Motor neuron (in vitro differentiated cells): ENCODE data around the gene CIITA. TPM values are rescaled to one million over a fixed set of nuclear protein-coding genes. Genes with fewer than 3 reads are reported as not detected.
"Not testable (repeated sequence)": the region's sequence is repeated elsewhere in the genome, so short reads cannot be mapped to it uniquely, and the experiment has no call there.

Experiments
- ATAC-seq, 8 experiments: fragments of 200-7000 bp; cut with Tn5 transposase; replicated peaks in 6 of 8; 2 replicates each; pipeline ENCODE4 v1.8.0; 2021; ENCODE audit warnings: mild to moderate bottlenecking in 8 of 8, moderate library complexity in 8 of 8
- H3K27ac ChIP-seq, 2 donors: fragments of 250-450 bp; sonication (Bioruptor Pico); 2 replicates each; pipeline ENCODE4 v1.9.0; 2021; ENCODE audit warnings: antibody characterized with exemption in 2 of 2, mild to moderate bottlenecking in 2 of 2, moderate library complexity in 1 of 2
- H3K4me1 ChIP-seq, 2 donors: fragments of 250-450 bp; sonication (Bioruptor Pico); replicated peaks in 1 of 2; 2 replicates each; pipeline ENCODE4 v1.6.1; 2021; ENCODE audit warnings: antibody characterized with exemption in 2 of 2, mild to moderate bottlenecking in 2 of 2, moderate library complexity in 1 of 2
- H3K4me3 ChIP-seq, 5 donors: fragments of 250-450 bp; sonication (Bioruptor Pico); 2 replicates each; pipeline ENCODE4 v1.9.0; 2021; ENCODE audit warnings: antibody characterized with exemption in 5 of 5, mild to moderate bottlenecking in 5 of 5, moderate library complexity in 4 of 5
- WGBS, 10 experiments: fragments of 450-650 bp; shearing (Covaris generic); methylation state at CpG; one replicate each; pipeline ENCODE4 v1.0.0; 2022; 5-methylcytosine and 5-hydroxymethylcytosine counted together
- in situ Hi-C, 9 experiments: fragments of 400-800 bp; cut with MboI; loops; one replicate each; pipeline ENCODE4 v1.15.0; 2021; ENCODE audit warnings: low sequenced_read_pairs in 9 of 9, low pct_unique_long_range_greater_than_20kb in 2 of 9; ENCODE audit not compliant: unreplicated experiment in 9 of 9
- total RNA-seq, 8 experiments: library from RNA; unstranded; fragments of 300-600 nt; gene quantifications; 2 replicates each; pipeline versions ENCODE4 v1.2.3 to v1.2.4, GENCODE V29; 2022

The CIITA gene
- total RNA-seq, 8 experiments from 2014 or later = 0.38 to 5.0 (median 1.8) TPM

- Histone ChIP-seq H3K27ac (no peak overlapping the region), H3K4me1 (peaks cover 5 to 13% of the 10 kb centered on the region in 2 donors), H3K4me3 (no peak overlapping the region)
- in situ Hi-C loops = loop anchor here (25.0 kb wide), 8 partner anchors 162 to 862 kb away; partner anchors contain the start of genes PRM3 (in 5 of the 9), SOCS1 (in 5 of the 9), TNP2 (in 5 of the 9) and RMI2 (in 1 of the 9)
- 0 to 72% (median 70%) methylated on average over 1 to 3 of the region's 5 CpGs; no CpG with 5 or more reads in 3 of the 10 experiments for WGBS, 10 experiments
- peak in 2 of 8 experiments; percentile 5 to 13 for ATAC-seq
Measured at GRCh38 chr16:10950393-10950792, 73.4 kb downstream of the CIITA start.

DNA sequence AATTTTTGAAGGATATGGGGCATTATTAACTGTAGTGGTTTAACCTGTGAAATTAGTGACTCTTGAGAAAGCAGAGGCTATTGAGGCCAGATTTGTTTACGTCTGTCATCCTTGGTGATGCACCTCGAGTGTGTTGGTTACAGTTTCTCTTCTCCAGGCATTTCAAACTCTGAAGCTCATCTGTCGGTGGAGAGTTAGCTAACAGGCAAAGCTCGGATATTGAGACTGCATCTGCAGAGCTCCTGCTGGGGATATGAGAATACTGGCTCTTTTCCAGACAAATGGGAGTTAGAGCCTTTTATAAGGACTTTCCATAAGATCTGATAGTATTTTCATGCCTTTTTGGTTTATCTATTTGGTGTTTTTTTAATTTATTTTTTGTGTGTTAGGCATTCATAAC, 74.0 kb downstream of the CIITA start:
- Histone ChIP-seq H3K4me1 (peaks cover 0 to 6% of the 10 kb centered on the region in 2 donors), H3K27ac (no peak overlapping the region), H3K4me3 (no peak overlapping the region)
- in situ Hi-C loops = loop anchor here (25.0 kb wide), 8 partner anchors 161 to 861 kb away; partner anchors contain the start of genes PRM3 (in 5 of the 9), SOCS1 (in 5 of the 9), TNP2 (in 5 of the 9) and RMI2 (in 1 of the 9)
- ATAC-seq = peak in 1 of 8 experiments; percentile 10
- 33 to 100% (median 67%) methylated on average over 1 to 4 of the region's 4 CpGs for WGBS, 10 experiments

GRCh38 chr16:10954903-10955302, 77.9 kb downstream of the CIITA start:
- in situ Hi-C loops = loop anchor here (25.0 kb wide), 8 partner anchors 157 to 857 kb away; partner anchors contain the start of genes PRM3 (in 5 of the 9), SOCS1 (in 5 of the 9), TNP2 (in 5 of the 9) and RMI2 (in 1 of the 9)
- ATAC-seq = no peak
- no peak overlapping the region for H3K27ac ChIP-seq
- no peak overlapping the region for H3K4me3 ChIP-seq
- H3K4me1 ChIP-seq = no peaks in the 10 kb centered on the region
- WGBS, 10 experiments = 74 to 100% (median 100%) methylated on average over 1 to 4 of the region's 7 CpGs; no CpG with 5 or more reads in 2 of the 10 experiments

DNA sequence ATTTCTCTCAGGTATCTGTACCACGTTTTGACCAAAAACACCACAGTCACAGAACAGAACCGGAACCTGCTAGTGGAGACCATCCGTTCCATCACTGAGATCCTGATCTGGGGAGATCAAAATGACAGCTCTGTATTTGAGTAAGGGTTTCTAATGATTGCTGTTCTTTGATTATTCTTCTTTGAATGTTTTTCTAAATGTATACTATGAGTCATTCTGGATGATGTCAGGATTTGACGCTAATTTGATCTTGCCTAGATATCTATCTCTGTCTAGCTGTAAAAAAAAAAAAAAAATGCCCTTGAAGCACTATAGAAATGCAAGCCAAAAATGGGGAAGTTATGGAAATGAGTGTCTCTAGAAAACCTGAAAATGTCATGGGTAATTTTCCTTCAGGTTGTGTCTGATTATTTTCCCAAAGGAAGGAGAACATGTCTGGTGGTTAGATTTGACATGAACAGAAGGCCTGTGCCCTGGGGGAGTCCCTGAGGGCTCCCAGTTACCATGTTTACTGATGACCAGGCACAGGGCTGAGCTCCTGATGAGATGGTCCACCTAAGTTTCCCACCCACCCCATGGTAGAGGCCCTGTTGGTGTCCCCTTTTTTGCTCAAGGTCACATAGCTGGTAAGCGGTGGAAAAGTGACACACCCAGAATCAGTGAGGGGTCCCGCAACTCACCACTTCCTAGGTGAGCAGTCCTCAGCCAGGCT, 80.9 kb downstream of the CIITA start:
- Histone ChIP-seq H3K27ac (no peak overlapping the region), H3K4me3 (no peak overlapping the region), H3K4me1 (no peaks in the 10 kb centered on the region)
- 67 to 96% (median 81%) methylated on average over 1 to 6 of the region's 6 CpGs for WGBS, 10 experiments
- in situ Hi-C loops = loop anchor here (25.0 kb wide), 8 partner anchors 154 to 854 kb away; partner anchors contain the start of genes PRM3 (in 5 of the 9), SOCS1 (in 5 of the 9), TNP2 (in 5 of the 9) and RMI2 (in 1 of the 9)
- peak in 7 of 8 experiments; percentile 33 to 73 (median 57) for ATAC-seq

DNA sequence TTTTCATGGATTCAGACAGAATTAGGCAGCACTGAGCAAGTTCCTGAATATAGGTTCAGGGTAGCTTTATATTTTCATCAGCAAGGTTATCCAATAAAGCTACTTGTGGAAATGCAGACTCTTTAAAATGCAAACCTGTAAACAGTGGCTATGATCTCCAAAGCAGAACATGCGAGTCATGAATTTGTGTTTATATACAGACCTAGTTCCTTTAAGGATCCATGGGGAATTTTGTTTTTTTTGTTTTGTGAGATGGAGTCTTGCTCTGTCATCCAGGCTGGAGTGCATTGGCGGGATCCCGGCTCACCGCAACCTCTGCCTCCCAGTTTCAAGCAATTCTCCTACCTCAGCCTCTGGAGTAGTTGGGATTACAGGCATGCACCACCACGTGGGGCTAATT, 82.2 kb downstream of the CIITA start:
- Histone ChIP-seq H3K27ac (no peak overlapping the region), H3K4me1 (peaks cover under 1 to 1% of the 10 kb centered on the region in 2 donors), H3K4me3 (no peak overlapping the region)
- 75 to 100% (median 97%) methylated on average over 1 to 5 of the region's 5 CpGs for WGBS, 10 experiments
- ATAC-seq = no peak
- in situ Hi-C loops = loop anchor here (25.0 kb wide), 8 partner anchors 153 to 853 kb away; partner anchors contain the start of genes PRM3 (in 5 of the 9), SOCS1 (in 5 of the 9), TNP2 (in 5 of the 9) and RMI2 (in 1 of the 9)

GRCh38 chr16:10961231-10961630, 84.2 kb downstream of the CIITA start:
- Histone ChIP-seq H3K27ac (no peak overlapping the region), H3K4me1 (peaks cover 3 to 4% of the 10 kb centered on the region in 2 donors), H3K4me3 (no peak overlapping the region)
- WGBS, 10 experiments = 0 to 90% (median 64%) methylated on average over 1 to 5 of the region's 7 CpGs; no CpG with 5 or more reads in 3 of the 10 experiments
- ATAC-seq = peak in 3 of 8 experiments; percentile 30 to 69 (median 52)
- in situ Hi-C loops = loop anchor here (10.0 to 25.0 kb wide), 10 partner anchors 151 to 851 kb away; partner anchors contain the start of genes SOCS1 (in 9 of the 9), PRM3 (in 5 of the 9), TNP2 (in 5 of the 9) and RMI2 (in 1 of the 9)

DNA sequence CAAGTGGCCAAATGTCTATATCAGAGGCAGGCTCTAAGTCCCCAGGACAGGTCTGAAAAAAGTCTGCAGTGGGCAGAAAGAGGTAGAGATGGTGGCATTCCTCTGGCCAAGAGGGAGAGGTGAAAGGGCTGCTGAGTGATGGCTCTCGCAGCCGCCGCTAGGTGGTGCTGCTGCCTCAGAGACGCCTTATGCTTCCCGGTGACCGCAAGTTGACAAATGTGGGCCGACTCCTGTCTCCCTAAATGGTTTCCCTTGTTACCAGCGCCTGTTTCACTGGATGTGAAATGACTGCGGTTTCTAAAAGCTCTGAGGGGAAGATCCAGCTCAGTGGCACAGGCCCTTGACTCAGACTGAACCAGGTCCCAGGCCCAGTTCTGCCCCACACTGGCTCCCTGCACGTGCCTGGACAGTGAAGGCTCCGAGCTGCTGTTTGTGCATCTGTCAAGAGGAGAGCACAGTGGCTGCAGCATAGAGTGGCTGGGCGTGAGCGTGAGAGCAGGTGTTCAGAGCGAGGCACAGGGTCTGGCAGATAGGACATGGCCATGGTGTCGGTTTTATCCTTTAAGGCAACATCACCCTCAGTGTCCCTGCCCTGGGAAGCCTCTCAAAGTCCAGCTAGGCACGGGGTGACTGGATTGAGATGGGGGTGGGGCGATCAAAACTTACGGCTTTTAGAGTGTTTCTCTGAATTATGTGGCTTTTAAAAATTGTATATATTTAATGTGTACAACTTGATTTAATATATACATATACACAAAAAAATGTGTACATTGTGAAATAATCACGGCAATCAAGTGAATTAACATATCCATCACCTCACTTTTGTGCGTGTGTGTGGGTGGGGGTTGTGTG, 87.3 kb downstream of the CIITA start:
- 0 to 100% (median 39%) methylated on average over 1 to 11 of the region's 20 CpGs; no CpG with 5 or more reads in 3 of the 10 experiments for WGBS, 10 experiments
- H3K27ac ChIP-seq = no peak overlapping the region
- ATAC-seq = peak; percentile 92 to 99 (median 96)
- in situ Hi-C loops = loop anchor here (10.0 to 25.0 kb wide), 10 partner anchors 148 to 848 kb away; partner anchors contain the start of genes SOCS1 (in 9 of the 9), PRM3 (in 5 of the 9), TNP2 (in 5 of the 9) and RMI2 (in 1 of the 9)
- H3K4me3 ChIP-seq = no peak overlapping the region
- peaks cover 3 to 4% of the 10 kb centered on the region in 2 donors for H3K4me1 ChIP-seq

DNA sequence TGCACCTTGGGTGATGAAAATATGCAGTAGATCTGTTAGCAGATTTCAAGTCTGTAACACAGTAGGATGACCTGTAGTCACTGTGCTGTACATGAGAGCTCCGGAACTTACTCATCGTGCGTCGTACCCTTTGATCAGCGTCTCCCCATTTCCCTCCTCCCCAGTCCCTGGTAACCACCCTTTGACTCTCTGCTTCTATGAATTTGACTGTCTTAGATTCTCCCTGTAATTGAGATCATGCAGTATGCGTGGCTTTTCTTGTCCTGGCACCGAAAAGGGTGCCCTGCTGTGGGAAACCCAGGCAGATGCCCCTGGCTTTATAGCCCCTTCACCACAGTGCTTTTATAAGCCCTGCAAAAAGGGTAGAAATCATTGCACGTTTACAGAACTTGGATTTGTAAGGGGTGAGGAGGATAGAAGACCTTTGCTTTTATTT, 87.9 kb downstream of the CIITA start:
- no peak for ATAC-seq
- H3K27ac ChIP-seq = no peak overlapping the region
- peaks cover 3 to 4% of the 10 kb centered on the region in 2 donors for H3K4me1 ChIP-seq
- WGBS, 10 experiments = 44 to 100% (median 90%) methylated on average over 1 to 8 of the region's 8 CpGs; no CpG with 5 or more reads in 1 of the 10 experiments
- no peak overlapping the region for H3K4me3 ChIP-seq
- in situ Hi-C loops = loop anchor here (10.0 to 25.0 kb wide), 10 partner anchors 147 to 847 kb away; partner anchors contain the start of genes SOCS1 (in 9 of the 9), PRM3 (in 5 of the 9), TNP2 (in 5 of the 9) and RMI2 (in 1 of the 9)

DNA sequence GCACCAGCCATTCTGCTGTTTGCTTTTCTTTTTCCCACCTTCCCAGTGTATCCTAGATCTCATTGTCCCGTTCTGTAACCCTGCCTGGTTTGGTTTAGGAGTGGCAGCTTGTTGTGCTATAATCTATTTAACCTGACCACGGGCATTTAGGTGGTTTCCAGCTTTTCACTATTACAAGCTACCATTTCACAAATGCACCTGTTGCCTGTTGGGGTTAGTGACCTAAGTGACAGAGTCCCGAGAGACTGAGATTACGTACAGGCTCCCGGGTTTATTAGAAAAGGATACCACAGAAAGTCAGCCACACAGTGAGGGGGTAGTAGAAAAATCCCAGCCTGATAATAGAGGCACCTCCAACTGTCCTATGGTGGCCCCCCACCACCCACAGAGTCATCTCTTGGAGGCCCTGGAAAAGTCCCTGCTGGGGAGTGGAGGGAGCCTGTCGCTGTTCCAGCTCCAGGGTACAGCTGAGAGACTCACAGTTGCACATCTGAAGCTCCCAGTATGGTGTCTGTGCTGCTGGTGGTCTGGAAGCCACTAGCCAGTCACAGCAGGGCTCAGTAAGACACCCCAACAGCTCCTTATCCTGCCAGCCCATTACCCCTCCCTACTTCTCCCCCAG, 88.5 kb downstream of the CIITA start:
- H3K27ac ChIP-seq = no peak overlapping the region
- 20 to 100% (median 84%) methylated on average over 1 to 5 of the region's 6 CpGs; no CpG with 5 or more reads in 2 of the 10 experiments for WGBS, 10 experiments
- H3K4me1 ChIP-seq = peaks cover 3 to 4% of the 10 kb centered on the region in 2 donors
- no peak overlapping the region for H3K4me3 ChIP-seq
- no peak for ATAC-seq
- in situ Hi-C loops = loop anchor here (10.0 to 25.0 kb wide), 10 partner anchors 147 to 847 kb away; partner anchors contain the start of genes SOCS1 (in 9 of the 9), PRM3 (in 5 of the 9), TNP2 (in 5 of the 9) and RMI2 (in 1 of the 9)

GRCh38 chr16:10966129-10966528, 89.1 kb downstream of the CIITA start:
- no peak for ATAC-seq
- Histone ChIP-seq H3K4me1 (peaks cover 3 to 4% of the 10 kb centered on the region in 2 donors), H3K27ac (no peak overlapping the region), H3K4me3 (no peak overlapping the region)
- WGBS, 10 experiments = 0 to 94% (median 86%) methylated on average over 1 to 5 of the region's 5 CpGs; no CpG with 5 or more reads in 3 of the 10 experiments
- in situ Hi-C loops = loop anchor here (10.0 to 25.0 kb wide), 10 partner anchors 146 to 846 kb away; partner anchors contain the start of genes SOCS1 (in 9 of the 9), PRM3 (in 5 of the 9), TNP2 (in 5 of the 9) and RMI2 (in 1 of the 9)

- not testable (repeated sequence) for H3K4me3 ChIP-seq, ATAC-seq, H3K27ac ChIP-seq, H3K4me1 ChIP-seq
- WGBS, 10 experiments = 52 to 100% (median 56%) methylated on average over 1 to 3 of the region's 4 CpGs; no CpG with 5 or more reads in 5 of the 10 experiments
- in situ Hi-C loops = loop anchor here (10.0 to 25.0 kb wide), 10 partner anchors 146 to 846 kb away; partner anchors contain the start of genes SOCS1 (in 9 of the 9), PRM3 (in 5 of the 9), TNP2 (in 5 of the 9) and RMI2 (in 1 of the 9)
Measured at GRCh38 chr16:10966559-10966958, 89.6 kb downstream of the CIITA start.
